HEK293 (cell line): ENCODE results near the gene NPAS2.

Experiments
- CTCF ChIA-PET: fragments of 350-600 bp; formaldehyde crosslinking; extraction: SDS; loops from one replicate; lab custom pipeline; 2021; ENCODE audit warnings: antibody characterized with exemption; lab: Yijun Ruan, JAX
- POLR2A ChIA-PET: fragments of 300-600 bp; formaldehyde crosslinking; extraction: SDS; loops from one replicate; lab custom pipeline; 2020; ENCODE audit warnings: antibody characterized with exemption, inconsistent platforms; lab: Yijun Ruan, JAX
- H3K27ac ChIP-seq: fragments of 200-500 bp; sonication (Bioruptor generic); 2 replicates; pipeline ENCODE4 v1.5.1; 2014; ENCODE audit warnings: low read depth, low read length, control low read depth, inconsistent platforms; ENCODE audit errors: extremely low read depth
- H3K36me3 ChIP-seq, 2 experiments: fragments of 200-500 bp in 1 of 2; sonication (Bioruptor generic) in 1 of 2; 1 replicate in 1 of 2; 2 replicates in 1 of 2; pipeline ENCODE4 v1.5.1; 2014 to 2017; ENCODE audit warnings: inconsistent platforms in 2 of 2, low read length in 2 of 2; ENCODE audit not compliant: control insufficient read depth in 2 of 2, insufficient read depth in 1 of 2
- H3K4me1 ChIP-seq: fragments of 200-500 bp; sonication (Bioruptor generic); 2 replicates; pipeline ENCODE4 v1.5.1; 2014; ENCODE audit warnings: mild to moderate bottlenecking, low read length, inconsistent platforms; ENCODE audit not compliant: control insufficient read depth, insufficient read depth
- H3K4me3 ChIP-seq: 2 replicates; pipeline ENCODE4 v1.5.1; 2011; ENCODE audit warnings: low read depth, mild to moderate bottlenecking, control low read depth, low read length, moderate library complexity
- H3K9me3 ChIP-seq: fragments of 200-500 bp; sonication (Bioruptor generic); 2 replicates; pipeline ENCODE4 v1.5.1; 2014; ENCODE audit warnings: low read depth, low read length, inconsistent platforms; ENCODE audit not compliant: control insufficient read depth, insufficient read depth
- FEZF1 ChIP-seq: fragments of 450-650 bp; formaldehyde crosslinking; IDR thresholded peaks from 2 replicates; pipeline ENCODE4 v1.5.1; 2016; ENCODE audit warnings: missing biosample characterization, missing genetic modification characterization
- GLI2 ChIP-seq: fragments of 450-650 bp; formaldehyde crosslinking; IDR thresholded peaks from 2 replicates; pipeline ENCODE4; 2017; ENCODE audit warnings: missing biosample characterization, missing genetic modification characterization, low read depth, borderline replicate concordance
- IKZF3 ChIP-seq: fragments of 450-650 bp; IDR thresholded peaks from 2 replicates; pipeline ENCODE4 v1.5.0; 2018; ENCODE audit warnings: missing biosample characterization, mild to moderate bottlenecking, missing genetic modification characterization, moderate library complexity
- INSM2 ChIP-seq: fragments of 450-650 bp; formaldehyde crosslinking; IDR thresholded peaks from 2 replicates; pipeline ENCODE4 v1.5.1; 2016; ENCODE audit warnings: missing biosample characterization, missing genetic modification characterization
- KLF17 ChIP-seq: fragments of 450-650 bp; formaldehyde crosslinking; IDR thresholded peaks from 2 replicates; pipeline ENCODE4 v1.5.1; 2016; ENCODE audit warnings: missing biosample characterization, missing genetic modification characterization
- MEIS1 ChIP-seq: sonication (generic); formaldehyde crosslinking; IDR thresholded peaks from 2 replicates; pipeline ENCODE4 v1.8.1; 2022; ENCODE audit warnings: missing genetic modification reagents, mild to moderate bottlenecking, borderline replicate concordance
- MZF1 ChIP-seq: fragments of 450-650 bp; formaldehyde crosslinking; IDR thresholded peaks from 2 replicates; pipeline ENCODE4 v1.5.1; 2017; ENCODE audit warnings: missing biosample characterization, missing genetic modification characterization, borderline replicate concordance
- ZBTB1 ChIP-seq: fragments of 450-650 bp; formaldehyde crosslinking; IDR thresholded peaks from 2 replicates; pipeline ENCODE4 v1.5.1; 2016; ENCODE audit warnings: missing biosample characterization, missing genetic modification characterization
- ZNF132 ChIP-seq: fragments of 450-650 bp; formaldehyde crosslinking; IDR thresholded peaks from 2 replicates; pipeline ENCODE4 v1.5.1; 2017; ENCODE audit warnings: missing biosample characterization, missing genetic modification characterization, borderline replicate concordance
- ZNF133 ChIP-seq: fragments of 450-650 bp; formaldehyde crosslinking; IDR thresholded peaks from 2 replicates; pipeline ENCODE4 v1.5.1; 2016; ENCODE audit warnings: missing biosample characterization, missing genetic modification characterization
- ZNF18 ChIP-seq: fragments of 450-650 bp; formaldehyde crosslinking; IDR thresholded peaks from 2 replicates; pipeline ENCODE4 v1.5.1; 2016; ENCODE audit warnings: missing biosample characterization, missing genetic modification characterization
- ZNF280C ChIP-seq: fragments of 450-650 bp; formaldehyde crosslinking; IDR thresholded peaks from 2 replicates; pipeline ENCODE4 v1.5.1; 2016; ENCODE audit warnings: missing biosample characterization, missing genetic modification characterization
- ZNF423 ChIP-seq: fragments of 450-650 bp; formaldehyde crosslinking; IDR thresholded peaks from 2 replicates; pipeline ENCODE4 v1.5.1; 2016; ENCODE audit warnings: missing biosample characterization, missing genetic modification characterization
- ZNF513 ChIP-seq: fragments of 450-650 bp; IDR thresholded peaks from 2 replicates; pipeline ENCODE4 v1.5.1; 2018; ENCODE audit warnings: missing biosample characterization, missing genetic modification characterization
- ZNF571 ChIP-seq: fragments of 450-650 bp; formaldehyde crosslinking; IDR thresholded peaks from 2 replicates; pipeline ENCODE4 v1.5.0; 2017; ENCODE audit warnings: missing biosample characterization, missing genetic modification characterization
- ZNF596 ChIP-seq: fragments of 450-650 bp; IDR thresholded peaks from 2 replicates; pipeline ENCODE4 v1.5.0; 2018; ENCODE audit warnings: missing biosample characterization, mild to moderate bottlenecking, missing genetic modification characterization, moderate library complexity
- ZNF658 ChIP-seq: fragments of 450-650 bp; formaldehyde crosslinking; IDR thresholded peaks from 2 replicates; pipeline ENCODE4; 2016; ENCODE audit warnings: missing biosample characterization, missing genetic modification characterization
- ZNF747 ChIP-seq: fragments of 450-650 bp; formaldehyde crosslinking; IDR thresholded peaks from 2 replicates; pipeline ENCODE4 v1.5.1; 2016; ENCODE audit warnings: missing biosample characterization, missing genetic modification characterization
- ZNF777 ChIP-seq: fragments of 450-650 bp; formaldehyde crosslinking; IDR thresholded peaks from 2 replicates; pipeline ENCODE4 v1.5.1; 2017; ENCODE audit warnings: missing biosample characterization, missing genetic modification characterization, borderline replicate concordance
- ZSCAN30 ChIP-seq: fragments of 450-650 bp; IDR thresholded peaks from 2 replicates; pipeline ENCODE4 v1.5.1; 2018; ENCODE audit warnings: missing biosample characterization, mild to moderate bottlenecking, missing genetic modification characterization, moderate library complexity

NPAS2 gene

GRCh38 chr2:100779908-100780202, 40.1 kb upstream of the NPAS2 start:
- Histone ChIP-seq H3K4me3 (no peak overlapping the region), H3K9me3 (no peaks in the 10 kb centered on the region)
- TF ChIP-seq ZNF132 (tag by site-specific recombination) (no peak), ZNF596 (tag by site-specific recombination) (no peak), ZNF571 (no peak)
- TF ChIP-seq, all 188 proteins: peak for 0
- no peaks in the 10 kb centered on the region for H3K36me3 ChIP-seq
- CTCF ChIA-PET, result interaction anchor here (0.7 to 1.0 kb wide), 2 partner anchors 17 to 26 kb away, joined by 3 read pairs; no protein-coding TSS in a partner anchor
- H3K27ac ChIP-seq, result no peak overlapping the region
- no peaks in the 10 kb centered on the region for H3K4me1 ChIP-seq
- POLR2A ChIA-PET, result no interaction called here

- ChIA-PET CTCF (interaction anchor here (0.7 to 1.0 kb wide), 2 partner anchors 17 to 26 kb away, joined by 3 read pairs; no protein-coding TSS in a partner anchor), POLR2A (no interaction called here)
- H3K4me1 ChIP-seq, result no peaks in the 10 kb centered on the region
- TF ChIP-seq ZNF280C (tag by site-specific recombination) (no peak), ZBTB1 (no peak), IKZF3 (tag by site-specific recombination) (no peak), FEZF1 (tag by site-specific recombination) (no peak), ZNF747 (tag by site-specific recombination) (no peak), ZNF513 (tag by site-specific recombination) (no peak), ZSCAN30 (tag by site-specific recombination) (no peak), MEIS1 (no peak), GLI2 (tag by site-specific recombination) (no peak), MZF1 (tag by site-specific recombination) (no peak), ZNF658 (tag by site-specific recombination) (no peak), ZNF423 (tag by site-specific recombination) (no peak), KLF17 (tag by site-specific recombination) (no peak)
- no peaks in the 10 kb centered on the region for H3K9me3 ChIP-seq
- no peak overlapping the region for H3K27ac ChIP-seq
- H3K4me3 ChIP-seq, result no peak overlapping the region
- no peaks in the 10 kb centered on the region for H3K36me3 ChIP-seq
Measured at GRCh38 chr2:100780203-100781008, 39.5 kb upstream of the NPAS2 start.

- ChIA-PET POLR2A (no interaction called here), CTCF (no interaction called here)
- Histone ChIP-seq H3K4me3 (no peak overlapping the region), H3K36me3 (no peaks in the 10 kb centered on the region), H3K27ac (no peak overlapping the region), H3K9me3 (no peaks in the 10 kb centered on the region), H3K4me1 (peaks cover 2% of the 10 kb centered on the region; the same call in 1 of the 2 replicates)
- TF ChIP-seq ZNF18 (no peak), INSM2 (no peak), ZNF133 (tag by site-specific recombination) (no peak), ZNF777 (no peak)
Measured at GRCh38 chr2:100781009-100781325, 39.0 kb upstream of the NPAS2 start.
